ENCODE data around the gene KRT5.

Gene KRT5
- 0 to 0.10 (median 0) reads per million in 9 experiments for total RNA-seq

GRCh38 chr12:52519826-52520662, at the start of gene KRT5:
Gene KRT5 (minus strand): TSS chr12:52520394. CDS start chr12:52520296, 98 bp downstream.
- no peaks in the 10 kb centered on the region for H3K36me3 Mint-ChIP-seq (ENCODE audit: insufficient read depth)
- peaks cover 12 to 38% of the 10 kb centered on the region in 2 donors for H3K27me3 Mint-ChIP-seq
- ATAC-seq (replicated peaks) (no peak), DNase-seq (no peak)
- no peak within 1 kb of the TSS for H3K4me3 Mint-ChIP-seq
- no peak within 1 kb of the TSS for H3K27ac Mint-ChIP-seq
- H3K9me3 Mint-ChIP-seq = no peaks in the 10 kb centered on the region
- H3K4me1 Mint-ChIP-seq (ENCODE audit: low read depth in 2 of 2) = peaks cover 2 to 8% of the 10 kb centered on the region in 2 donors

- Mint-ChIP-seq H3K9me3 (no peaks in the 10 kb centered on the region), H3K27me3 (peaks cover 0 to 66% of the 10 kb centered on the region in 2 donors), H3K4me1 (ENCODE audit: low read depth in 2 of 2) (peaks cover 26 to 41% of the 10 kb centered on the region in 2 donors), H3K4me3 (peak overlapping the region; percentile 65 to 76), H3K36me3 (ENCODE audit: insufficient read depth) (peaks cover 6% of the 10 kb centered on the region), H3K27ac (peak overlapping the region; percentile 94 to 97)
- ATAC-seq (replicated peaks) (no peak), DNase-seq (no peak)
Measured at GRCh38 chr12:52568111-52568510, 47.9 kb upstream of the KRT5 start.

GRCh38 chr12:52566847-52567291, 46.7 kb upstream of the KRT5 start:
- peaks cover 0 to 54% of the 10 kb centered on the region in 2 donors for H3K27me3 Mint-ChIP-seq

GRCh38 chr12:52564582-52564981, 44.4 kb upstream of the KRT5 start:
- ATAC-seq (replicated peaks) (no peak), DNase-seq (no peak)
- peaks cover 9% of the 10 kb centered on the region for H3K36me3 Mint-ChIP-seq (ENCODE audit: insufficient read depth)
- H3K9me3 Mint-ChIP-seq = no peaks in the 10 kb centered on the region
- H3K4me1 Mint-ChIP-seq (ENCODE audit: low read depth in 2 of 2) = peaks cover 36 to 52% of the 10 kb centered on the region in 2 donors
- H3K4me3 Mint-ChIP-seq = no peak overlapping the region
- H3K27me3 Mint-ChIP-seq = peaks cover 0 to 42% of the 10 kb centered on the region in 2 donors
- H3K27ac Mint-ChIP-seq = no peak overlapping the region

More at GRCh38 chr12:52566847-52567291, 46.7 kb upstream of the KRT5 start:
- ATAC-seq (replicated peaks) = peak; percentile 89
- H3K27ac Mint-ChIP-seq = peak overlapping the region; percentile 94 to 97
- peak; percentile 76 to 86 (median 77) for DNase-seq
- peak overlapping the region; percentile 65 to 76 for H3K4me3 Mint-ChIP-seq
- peaks cover 24 to 31% of the 10 kb centered on the region in 2 donors for H3K4me1 Mint-ChIP-seq (ENCODE audit: low read depth in 2 of 2)
- no peaks in the 10 kb centered on the region for H3K9me3 Mint-ChIP-seq
- peaks cover 6% of the 10 kb centered on the region for H3K36me3 Mint-ChIP-seq (ENCODE audit: insufficient read depth)

- peaks cover 44 to 57% of the 10 kb centered on the region in 2 donors for H3K4me1 Mint-ChIP-seq (ENCODE audit: low read depth in 2 of 2)
- peaks cover 6% of the 10 kb centered on the region for H3K36me3 Mint-ChIP-seq (ENCODE audit: insufficient read depth)
- no peaks in the 10 kb centered on the region for H3K9me3 Mint-ChIP-seq
- DNase-seq (no peak), ATAC-seq (replicated peaks) (no peak)
- H3K27ac Mint-ChIP-seq = peak overlapping the region in 1 of 2 donors; percentile 63
- H3K4me3 Mint-ChIP-seq = no peak overlapping the region
- H3K27me3 Mint-ChIP-seq = peaks cover 0 to 57% of the 10 kb centered on the region in 2 donors
Measured at GRCh38 chr12:52561880-52562449, 41.8 kb upstream of the KRT5 start.

GRCh38 chr12:52559979-52560378, 39.8 kb upstream of the KRT5 start:
- Mint-ChIP-seq H3K4me1 (ENCODE audit: low read depth in 2 of 2) (peaks cover 44 to 62% of the 10 kb centered on the region in 2 donors), H3K27ac (peak overlapping the region; percentile 88 to 90), H3K36me3 (ENCODE audit: insufficient read depth) (peaks cover 7% of the 10 kb centered on the region), H3K27me3 (peaks cover 0 to 38% of the 10 kb centered on the region in 2 donors), H3K9me3 (no peaks in the 10 kb centered on the region), H3K4me3 (peak overlapping the region; percentile 63 to 73)
- peak; percentile 11 for ATAC-seq (replicated peaks)
- no peak for DNase-seq

- DNase-seq (peak in 1 of 3 experiments; percentile 45), ATAC-seq (replicated peaks) (peak; percentile 35)
- Mint-ChIP-seq H3K27me3 (peaks cover 0 to 30% of the 10 kb centered on the region in 2 donors), H3K27ac (peak overlapping the region; percentile 88 to 90), H3K4me1 (ENCODE audit: low read depth in 2 of 2) (peaks cover 41 to 73% of the 10 kb centered on the region in 2 donors), H3K9me3 (no peaks in the 10 kb centered on the region), H3K36me3 (ENCODE audit: insufficient read depth) (peaks cover 7% of the 10 kb centered on the region), H3K4me3 (peak overlapping the region; percentile 73 to 82)
Measured at GRCh38 chr12:52558781-52559445, 38.7 kb upstream of the KRT5 start.

GRCh38 chr12:52557476-52557875, 37.3 kb upstream of the KRT5 start:
- Mint-ChIP-seq H3K36me3 (ENCODE audit: insufficient read depth) (peaks cover 7% of the 10 kb centered on the region), H3K27ac (peak overlapping the region; percentile 88 to 90), H3K27me3 (peaks cover 0 to 28% of the 10 kb centered on the region in 2 donors), H3K4me1 (ENCODE audit: low read depth in 2 of 2) (peaks cover 45 to 81% of the 10 kb centered on the region in 2 donors), H3K4me3 (peak overlapping the region; percentile 41 to 82), H3K9me3 (no peaks in the 10 kb centered on the region)
- ATAC-seq (replicated peaks) = no peak
- no peak for DNase-seq

- peak in 2 of 3 experiments; percentile 23 to 38 for DNase-seq
- Mint-ChIP-seq H3K27ac (peak overlapping the region; percentile 36 to 88), H3K36me3 (ENCODE audit: insufficient read depth) (peaks cover 7% of the 10 kb centered on the region), H3K27me3 (peaks cover 0 to 43% of the 10 kb centered on the region in 2 donors), H3K4me1 (ENCODE audit: low read depth in 2 of 2) (peaks cover 42 to 69% of the 10 kb centered on the region in 2 donors), H3K4me3 (peak overlapping the region; percentile 62 to 68), H3K9me3 (no peaks in the 10 kb centered on the region)
- ATAC-seq (replicated peaks) = peak; percentile 41
Measured at GRCh38 chr12:52555577-52555976, 35.4 kb upstream of the KRT5 start.

GRCh38 chr12:52552681-52553195, 32.5 kb upstream of the KRT5 start, which contains the start of gene KRT71:
Gene KRT71 (minus strand): TSS chr12:52553145. CDS start chr12:52553077, 68 bp downstream.
- Mint-ChIP-seq H3K36me3 (ENCODE audit: insufficient read depth) (peaks cover 3% of the 10 kb centered on the region), H3K4me1 (ENCODE audit: low read depth in 2 of 2) (peaks cover 28 to 45% of the 10 kb centered on the region in 2 donors), H3K27me3 (peaks cover 0 to 44% of the 10 kb centered on the region in 2 donors), H3K27ac (peak within 1 kb of the TSS in 1 of 2 donors; percentile 77), H3K9me3 (no peaks in the 10 kb centered on the region), H3K4me3 (peak within 1 kb of the TSS in 1 of 2 donors; percentile 20)
- no peak for ATAC-seq (replicated peaks)
- no peak for DNase-seq

- Mint-ChIP-seq H3K9me3 (no peaks in the 10 kb centered on the region), H3K27ac (no peak overlapping the region), H3K4me1 (ENCODE audit: low read depth in 2 of 2) (peaks cover 28 to 46% of the 10 kb centered on the region in 2 donors), H3K27me3 (peaks cover 0 to 46% of the 10 kb centered on the region in 2 donors), H3K36me3 (ENCODE audit: insufficient read depth) (peaks cover 3% of the 10 kb centered on the region), H3K4me3 (no peak overlapping the region)
- ATAC-seq (replicated peaks) = no peak
- DNase-seq = no peak
Measured at GRCh38 chr12:52552055-52552454, 31.9 kb upstream of the KRT5 start.

- DNase-seq = no peak
- peaks cover 27 to 45% of the 10 kb centered on the region in 2 donors for H3K4me1 Mint-ChIP-seq (ENCODE audit: low read depth in 2 of 2)
- no peaks in the 10 kb centered on the region for H3K9me3 Mint-ChIP-seq
- peaks cover 3% of the 10 kb centered on the region for H3K36me3 Mint-ChIP-seq (ENCODE audit: insufficient read depth)
- H3K27ac Mint-ChIP-seq = no peak overlapping the region
- ATAC-seq (replicated peaks) = no peak
- H3K27me3 Mint-ChIP-seq = peaks cover 0 to 53% of the 10 kb centered on the region in 2 donors
- no peak overlapping the region for H3K4me3 Mint-ChIP-seq
Measured at GRCh38 chr12:52551216-52551865, 31.1 kb upstream of the KRT5 start.

Measured in effector memory CD8-positive, alpha-beta T cell (primary cell).